Pancreas (tissue), 10 donors: Measurements from ENCODE around the gene DDX24. TPM values are rescaled to one million over a fixed set of nuclear protein-coding genes. Genes with fewer than 3 reads are reported as not detected.

Experiments
- ATAC-seq, 4 donors: fragments of 200-7000 bp; cut with Tn5 transposase; one replicate each; pipeline versions ENCODE4 v1.8.0 to v1.9.1; 2020; ENCODE audit warnings: mild to moderate bottlenecking in 4 of 4, moderate library complexity in 4 of 4
- DNase-seq, 6 donors: peaks; one replicate each; pipeline ENCODE4 v3.0.0-alpha.2; 2020
- FAIRE-seq: peaks from 2 replicates; lab custom pipeline; 2012; peaks lifted over from hg19 to GRCh38; lab: Jason Lieb, UNC
- H3K27ac ChIP-seq, 4 donors: fragments of 200-600 bp; sonication (generic); 1 replicate in 3 of 4; 2 replicates in 1 of 4; pipeline versions ENCODE4 v1.5.0 to v1.8.0; 2020
- H3K27me3 ChIP-seq, 4 donors: fragments of 200-600 bp; one replicate each; pipeline ENCODE4 v1.8.0; 2021
- H3K36me3 ChIP-seq, 3 donors: fragments of 200-600 bp; sonication (generic) in 1 of 3; one replicate each; pipeline versions ENCODE4 v1.5.0 to v1.8.0; 2020 to 2021
- H3K4me1 ChIP-seq, 3 donors: fragments of 200-600 bp; one replicate each; pipeline ENCODE4 v1.8.0; 2021
- H3K4me3 ChIP-seq, 4 donors: fragments of 200-600 bp; sonication (generic) in 2 of 4; one replicate each; pipeline versions ENCODE4 v1.5.0 to v1.8.0; 2020 to 2021
- H3K9me3 ChIP-seq, 4 donors: fragments of 200-600 bp; one replicate each; pipeline ENCODE4 v1.8.0; 2021
- WGBS, 2 donors: extraction: QIAGEN DNeasy Blood & Tissue Kit; methylation state at CpG; one replicate each; pipeline ENCODE4 v1.1.7; 2013; 5-methylcytosine and 5-hydroxymethylcytosine counted together
- intact Hi-C, 3 donors: fragments of 100-400 bp; cut with DNase I; formaldehyde crosslinking; loops; one replicate each; pipeline versions ENCODE4 v1.11.1 to v1.14.2; 2022
- polyA plus RNA-seq, 2 donors: library from polyadenylated mRNA; stranded (reverse); fragments of 200-250 nt; gene quantifications; one replicate each; pipeline ENCODE4 v1.2.3, GENCODE V29; 2013
- total RNA-seq, 6 donors: library from RNA; stranded (reverse); fragmentation: NEBNext Ultra II Directional in 4 of 6; extraction: Animal tissue kit (Norgen Biotek cat#: 25700) in 4 of 6; gene quantifications; one replicate each; pipeline versions ENCODE4 v1.2.1 to v1.2.4, GENCODE V29; 2021 to 2023
- TF ChIP-seq, protein P1 (sequence below), 4 donors: fragments of 200-600 bp; sonication (generic) in 3 of 4; IDR thresholded peaks; one replicate each; pipeline versions ENCODE4 v1.5.0 to v1.8.0; 2021; ENCODE audit warnings: antibody characterized with exemption in 4 of 4
- donor health status: healthy with polysubstance abuse.
- donor health status: DM: no; HTN: no; CAD: no; lungs with moderate emphysema.
- donor health status: DM: no; HTN: no; CAD: no.
- donor health status: control.
- donor health status: control.
- donor health status: Bipolar disorder and iron deficiency.
- donor health status: DM: yes; HTN: yes; CAD: no.
- donor health status: DM: no; HTN: no; CAD: no.
- donor health status: DM: no; HTN: no; CAD: no.
- donor health status: DM: yes; HTN: yes; CAD: no.

The DDX24 gene
- total and polyA plus RNA-seq, 8 donors: 55.9 to 111 (median 68.1) TPM

DNA sequence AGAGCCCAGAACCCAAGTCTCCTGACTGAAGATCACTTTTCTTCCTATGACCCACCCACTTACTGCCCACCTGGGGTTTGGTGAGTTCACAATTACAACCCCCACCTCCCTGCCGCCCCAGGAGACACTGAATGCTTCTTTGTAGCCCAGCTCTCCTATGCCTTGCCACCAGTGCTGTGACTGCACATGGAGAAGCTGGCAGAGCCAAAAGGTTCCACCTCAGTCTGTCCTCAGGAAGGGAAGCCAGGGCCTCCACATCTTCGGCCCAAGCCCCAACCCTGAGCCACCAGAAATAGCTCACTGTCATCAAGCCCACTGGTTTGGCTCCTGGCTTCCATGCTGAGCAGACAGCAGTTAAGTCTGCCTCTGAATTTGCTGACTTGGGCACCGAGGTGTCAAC, 29.2 kb downstream of the DDX24 start:
- WGBS, 2 donors: 82 to 88% methylated on average over 3 of the region's 3 CpGs
- Histone ChIP-seq H3K4me3 (no peak overlapping the region), H3K9me3 (no peaks in the 10 kb centered on the region), H3K36me3 (peaks cover 0 to 83% (median 67%) of the 10 kb centered on the region in 3 donors), H3K4me1 (peaks cover 1 to 13% (median 5%) of the 10 kb centered on the region in 3 donors), H3K27me3 (no peaks in the 10 kb centered on the region), H3K27ac (no peak overlapping the region)
- FAIRE-seq (no peak), DNase-seq (peak in 1 of 6 donors; percentile 8), ATAC-seq (no peak)
- intact Hi-C loops: no loop called here
- TF ChIP-seq, protein P1, sequence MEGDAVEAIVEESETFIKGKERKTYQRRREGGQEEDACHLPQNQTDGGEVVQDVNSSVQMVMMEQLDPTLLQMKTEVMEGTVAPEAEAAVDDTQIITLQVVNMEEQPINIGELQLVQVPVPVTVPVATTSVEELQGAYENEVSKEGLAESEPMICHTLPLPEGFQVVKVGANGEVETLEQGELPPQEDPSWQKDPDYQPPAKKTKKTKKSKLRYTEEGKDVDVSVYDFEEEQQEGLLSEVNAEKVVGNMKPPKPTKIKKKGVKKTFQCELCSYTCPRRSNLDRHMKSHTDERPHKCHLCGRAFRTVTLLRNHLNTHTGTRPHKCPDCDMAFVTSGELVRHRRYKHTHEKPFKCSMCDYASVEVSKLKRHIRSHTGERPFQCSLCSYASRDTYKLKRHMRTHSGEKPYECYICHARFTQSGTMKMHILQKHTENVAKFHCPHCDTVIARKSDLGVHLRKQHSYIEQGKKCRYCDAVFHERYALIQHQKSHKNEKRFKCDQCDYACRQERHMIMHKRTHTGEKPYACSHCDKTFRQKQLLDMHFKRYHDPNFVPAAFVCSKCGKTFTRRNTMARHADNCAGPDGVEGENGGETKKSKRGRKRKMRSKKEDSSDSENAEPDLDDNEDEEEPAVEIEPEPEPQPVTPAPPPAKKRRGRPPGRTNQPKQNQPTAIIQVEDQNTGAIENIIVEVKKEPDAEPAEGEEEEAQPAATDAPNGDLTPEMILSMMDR (IDR thresholded peaks at IDR 0.05): no peak

DNA sequence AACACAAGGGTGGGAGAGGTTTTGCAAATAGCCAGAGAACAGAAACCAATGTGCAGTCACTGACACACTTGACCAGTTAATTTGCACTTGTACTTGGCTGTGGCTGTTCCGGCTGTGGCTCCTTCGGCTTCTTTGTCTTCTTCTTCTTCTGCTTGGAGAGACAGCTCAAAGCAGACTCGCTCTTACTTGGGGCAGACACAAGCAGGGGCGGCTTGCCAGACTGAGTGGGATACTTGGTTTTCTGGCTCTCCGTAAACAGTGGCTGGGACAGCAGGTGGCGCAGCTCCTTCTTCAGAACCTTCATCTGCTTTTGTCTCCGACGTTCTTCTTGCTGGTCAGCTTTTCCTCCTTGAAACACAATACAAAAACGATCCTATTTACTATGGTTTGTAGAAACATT, 29.9 kb downstream of the DDX24 start:
- H3K27me3 ChIP-seq: no peaks in the 10 kb centered on the region
- H3K36me3 ChIP-seq: peaks cover 0 to 83% (median 63%) of the 10 kb centered on the region in 3 donors
- H3K4me3 ChIP-seq: no peak overlapping the region
- no peak overlapping the region for H3K27ac ChIP-seq
- peak in 2 of 4 donors; percentile 24 to 40 for ATAC-seq
- FAIRE-seq: no peak
- intact Hi-C loops: no loop called here
- peak in 1 of 6 donors; percentile 12 for DNase-seq
- H3K9me3 ChIP-seq: no peaks in the 10 kb centered on the region
- 67 to 73% methylated on average over 9 of the region's 9 CpGs for WGBS, 2 donors
- peaks cover 0 to 7% (median 0%) of the 10 kb centered on the region in 3 donors for H3K4me1 ChIP-seq
- TF ChIP-seq, protein P1 (IDR thresholded peaks at IDR 0.05): peak in 1 of 4 donors; percentile 18

DNA sequence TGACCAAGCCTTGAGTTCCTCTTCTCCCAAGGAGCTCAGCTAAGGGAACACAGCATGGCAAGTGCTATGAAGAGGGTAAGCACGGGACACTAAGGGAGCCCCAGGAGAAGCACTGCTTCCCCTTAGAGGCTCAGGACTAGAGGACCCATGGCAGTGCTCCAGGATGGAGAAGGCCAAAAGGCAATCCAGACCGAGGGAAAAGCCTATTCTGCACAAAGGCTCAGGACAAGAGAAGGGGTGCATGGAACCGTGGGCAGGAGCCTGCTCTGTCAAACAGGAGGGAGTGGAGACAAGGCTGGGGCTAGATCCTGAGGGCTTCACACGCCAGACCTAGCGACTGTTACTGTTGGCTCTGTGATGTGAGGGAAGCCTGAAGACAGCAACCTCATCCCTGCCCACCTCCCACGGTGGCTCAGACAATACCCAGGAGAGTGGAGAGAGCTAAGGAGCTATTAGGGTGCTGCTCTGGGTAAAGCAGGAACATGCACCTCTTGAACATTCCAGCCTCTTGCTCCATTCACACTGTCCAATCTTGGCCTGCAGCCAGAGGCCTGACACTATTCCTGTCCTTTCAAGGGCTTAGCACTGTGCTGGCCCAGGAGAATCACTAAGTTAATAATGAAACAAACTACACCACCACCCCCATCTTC, 30.6 kb downstream of the DDX24 start:
- peak in 1 of 6 donors; percentile 9 for DNase-seq
- Histone ChIP-seq H3K4me1 (peaks cover 0 to 7% (median 0%) of the 10 kb centered on the region in 3 donors), H3K36me3 (peaks cover 0 to 83% (median 58%) of the 10 kb centered on the region in 3 donors), H3K27me3 (no peaks in the 10 kb centered on the region), H3K9me3 (no peaks in the 10 kb centered on the region), H3K27ac (peak overlapping the region in 1 of 4 donors; percentile 2), H3K4me3 (no peak overlapping the region)
- TF ChIP-seq, protein P1 (IDR thresholded peaks at IDR 0.05): no peak
- no peak for FAIRE-seq
- WGBS, 2 donors: 87 to 88% methylated on average over 6 of the region's 6 CpGs
- intact Hi-C loops: no loop called here
- peak in 1 of 4 donors; percentile 12 for ATAC-seq

DNA sequence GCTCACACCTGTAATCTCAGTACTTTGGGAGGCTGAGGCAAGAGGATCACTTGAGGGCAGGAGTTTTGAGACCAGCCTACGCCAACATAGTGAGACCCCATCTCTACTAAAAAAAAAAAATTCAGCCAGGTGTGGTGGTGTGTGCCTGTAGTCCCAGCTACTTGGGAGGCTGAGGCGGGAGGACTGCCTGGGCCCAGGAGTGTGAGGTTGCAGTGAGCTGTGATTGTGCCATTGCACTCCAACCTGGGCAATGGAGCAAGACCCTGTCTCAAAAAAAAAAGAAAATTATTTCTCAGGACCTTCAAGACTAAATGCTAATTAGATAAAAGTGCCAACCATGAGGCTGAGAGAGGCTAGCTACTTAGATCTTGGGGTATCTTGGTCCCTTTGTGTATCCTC, 31.4 kb downstream of the DDX24 start:
- H3K9me3 ChIP-seq: no peaks in the 10 kb centered on the region
- FAIRE-seq: no peak
- intact Hi-C loops: no loop called here

More for the DNA sequence above, 31.4 kb downstream of the DDX24 start:
- Histone ChIP-seq H3K27me3 (no peaks in the 10 kb centered on the region), H3K4me3 (no peak overlapping the region), H3K4me1 (peaks cover 0 to 7% (median 0%) of the 10 kb centered on the region in 3 donors), H3K36me3 (peaks cover 0 to 78% (median 56%) of the 10 kb centered on the region in 3 donors), H3K27ac (no peak overlapping the region)
- ATAC-seq: no peak
- no peak for DNase-seq
- WGBS, 2 donors: 89 to 97% methylated on average over 2 of the region's 2 CpGs
- TF ChIP-seq, protein P1 (IDR thresholded peaks at IDR 0.05): no peak
